KMS-11 (cell line): ENCODE results near the gene SLC2A10.
"Not testable (repeated sequence)": the region's sequence is repeated elsewhere in the genome, so short reads cannot be mapped to it uniquely, and the experiment has no call there.

Experiments used
- H2AFZ ChIP-seq: fragments of 200-600 bp; sonication (generic); 2 replicates; pipeline ENCODE4 v1.6.1; 2016; ENCODE audit warnings: antibody characterized with exemption, mixed run types, low read depth
- H3K27ac ChIP-seq: fragments of 200-600 bp; sonication (generic); 2 replicates; pipeline ENCODE4 v1.6.1; 2016; ENCODE audit warnings: mild to moderate bottlenecking, mixed run types
- H3K27me3 ChIP-seq: fragments of 200-600 bp; sonication (generic); 2 replicates; pipeline ENCODE4 v1.6.1; 2017; ENCODE audit warnings: mild to moderate bottlenecking, low read depth, mixed run types, moderate library complexity; ENCODE audit not compliant: insufficient read depth
- H3K36me3 ChIP-seq: fragments of 200-600 bp; sonication (generic); 2 replicates; pipeline ENCODE4 v1.6.1; 2017; ENCODE audit warnings: mild to moderate bottlenecking, mixed run types; ENCODE audit not compliant: insufficient read depth
- H3K4me1 ChIP-seq: fragments of 200-600 bp; sonication (generic); 2 replicates; pipeline ENCODE4 v1.6.1; 2016; ENCODE audit warnings: mild to moderate bottlenecking, low read depth, mixed run types; ENCODE audit not compliant: poor library complexity, severe bottlenecking
- H3K4me2 ChIP-seq: fragments of 200-600 bp; sonication (generic); 2 replicates; pipeline ENCODE4 v1.7.0; 2016; ENCODE audit warnings: mild to moderate bottlenecking, mixed run types
- H3K4me3 ChIP-seq: fragments of 200-600 bp; sonication (generic); IDR thresholded peaks from 2 replicates; pipeline ENCODE4 v1.6.1; 2017; ENCODE audit warnings: low read depth, low read length, mixed read lengths; ENCODE audit not compliant: insufficient read depth
- H3K79me2 ChIP-seq: fragments of 200-600 bp; sonication (generic); 2 replicates; pipeline ENCODE4 v1.6.1; 2016; ENCODE audit warnings: low read depth, mixed run types; ENCODE audit not compliant: insufficient read depth
- H3K9ac ChIP-seq: fragments of 200-600 bp; sonication (generic); 2 replicates; pipeline ENCODE4 v1.6.1; 2016; ENCODE audit warnings: mild to moderate bottlenecking, mixed run types
- H4K20me1 ChIP-seq: fragments of 200-600 bp; sonication (generic); 2 replicates; pipeline ENCODE4 v1.6.1; 2016; ENCODE audit warnings: mild to moderate bottlenecking, mixed run types; ENCODE audit not compliant: insufficient read depth
- TF ChIP-seq, protein P1 (sequence below): fragments of 200-600 bp; sonication (generic); conservative IDR thresholded peaks from 2 replicates; pipeline ENCODE4 v1.6.1; 2017; ENCODE audit warnings: low read depth, mild to moderate bottlenecking, antibody characterized with exemption, low read length, moderate library complexity, mixed read lengths

Gene SLC2A10

GRCh38 chr20:46674253-46675083, 35.0 kb upstream of the SLC2A10 start:
- no peaks in the 10 kb centered on the region for H3K36me3 ChIP-seq
- no peaks in the 10 kb centered on the region for H3K79me2 ChIP-seq
- no peak overlapping the region for H3K27ac ChIP-seq
- no peaks in the 10 kb centered on the region for H3K27me3 ChIP-seq
- no peaks in the 10 kb centered on the region for H3K4me1 ChIP-seq
- no peaks in the 10 kb centered on the region for H4K20me1 ChIP-seq
- no peak overlapping the region for H3K9ac ChIP-seq
- H3K4me3 ChIP-seq: no peak overlapping the region
- TF ChIP-seq, protein P1, sequence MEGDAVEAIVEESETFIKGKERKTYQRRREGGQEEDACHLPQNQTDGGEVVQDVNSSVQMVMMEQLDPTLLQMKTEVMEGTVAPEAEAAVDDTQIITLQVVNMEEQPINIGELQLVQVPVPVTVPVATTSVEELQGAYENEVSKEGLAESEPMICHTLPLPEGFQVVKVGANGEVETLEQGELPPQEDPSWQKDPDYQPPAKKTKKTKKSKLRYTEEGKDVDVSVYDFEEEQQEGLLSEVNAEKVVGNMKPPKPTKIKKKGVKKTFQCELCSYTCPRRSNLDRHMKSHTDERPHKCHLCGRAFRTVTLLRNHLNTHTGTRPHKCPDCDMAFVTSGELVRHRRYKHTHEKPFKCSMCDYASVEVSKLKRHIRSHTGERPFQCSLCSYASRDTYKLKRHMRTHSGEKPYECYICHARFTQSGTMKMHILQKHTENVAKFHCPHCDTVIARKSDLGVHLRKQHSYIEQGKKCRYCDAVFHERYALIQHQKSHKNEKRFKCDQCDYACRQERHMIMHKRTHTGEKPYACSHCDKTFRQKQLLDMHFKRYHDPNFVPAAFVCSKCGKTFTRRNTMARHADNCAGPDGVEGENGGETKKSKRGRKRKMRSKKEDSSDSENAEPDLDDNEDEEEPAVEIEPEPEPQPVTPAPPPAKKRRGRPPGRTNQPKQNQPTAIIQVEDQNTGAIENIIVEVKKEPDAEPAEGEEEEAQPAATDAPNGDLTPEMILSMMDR: no peak
- H2AFZ ChIP-seq: no peak overlapping the region
- no peak overlapping the region for H3K4me2 ChIP-seq

GRCh38 chr20:46676649-46677316, 32.7 kb upstream of the SLC2A10 start:
- not testable (repeated sequence) for H3K27me3 ChIP-seq, H3K9ac ChIP-seq, H3K79me2 ChIP-seq, H4K20me1 ChIP-seq, H3K36me3 ChIP-seq, H3K4me1 ChIP-seq, H3K27ac ChIP-seq, H3K4me3 ChIP-seq, H3K4me2 ChIP-seq, H2AFZ ChIP-seq

DNA sequence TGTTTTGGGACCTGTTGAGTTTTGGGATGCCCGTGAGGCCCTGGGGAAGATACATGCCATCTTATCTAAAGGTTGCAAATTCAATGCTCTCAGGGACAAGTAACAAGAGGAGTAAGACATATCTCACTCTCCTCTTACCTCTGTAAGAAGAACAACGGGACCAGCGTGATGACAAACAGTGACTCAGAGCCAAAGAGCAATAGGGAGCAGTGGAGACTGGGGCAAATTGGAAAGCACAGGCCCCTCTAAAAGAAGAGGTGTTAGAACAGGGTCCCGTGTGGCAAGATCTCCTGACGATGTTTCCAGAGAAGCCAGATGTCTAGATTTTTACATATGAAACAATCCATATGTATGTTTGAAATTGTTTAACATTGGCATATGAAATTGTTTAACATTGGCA, 31.8 kb upstream of the SLC2A10 start:
- no peaks in the 10 kb centered on the region for H3K4me1 ChIP-seq
- no peak overlapping the region for H3K9ac ChIP-seq
- no peak overlapping the region for H3K27ac ChIP-seq
- no peaks in the 10 kb centered on the region for H3K27me3 ChIP-seq
- H3K36me3 ChIP-seq: no peaks in the 10 kb centered on the region
- TF ChIP-seq, protein P1: no peak
- H3K4me2 ChIP-seq: no peak overlapping the region
- no peaks in the 10 kb centered on the region for H4K20me1 ChIP-seq
- H3K4me3 ChIP-seq: no peak overlapping the region
- H2AFZ ChIP-seq: no peak overlapping the region
- H3K79me2 ChIP-seq: no peaks in the 10 kb centered on the region

- TF ChIP-seq, protein P1: no peak
- Histone ChIP-seq H3K36me3 (no peaks in the 10 kb centered on the region), H2AFZ (no peak overlapping the region), H3K9ac (no peak overlapping the region), H3K4me1 (no peaks in the 10 kb centered on the region), H3K27me3 (no peaks in the 10 kb centered on the region), H3K27ac (no peak overlapping the region), H3K79me2 (no peaks in the 10 kb centered on the region), H3K4me3 (no peak overlapping the region), H3K4me2 (no peak overlapping the region), H4K20me1 (no peaks in the 10 kb centered on the region)
Observed at GRCh38 chr20:46678516-46678915, 30.9 kb upstream of the SLC2A10 start.

DNA sequence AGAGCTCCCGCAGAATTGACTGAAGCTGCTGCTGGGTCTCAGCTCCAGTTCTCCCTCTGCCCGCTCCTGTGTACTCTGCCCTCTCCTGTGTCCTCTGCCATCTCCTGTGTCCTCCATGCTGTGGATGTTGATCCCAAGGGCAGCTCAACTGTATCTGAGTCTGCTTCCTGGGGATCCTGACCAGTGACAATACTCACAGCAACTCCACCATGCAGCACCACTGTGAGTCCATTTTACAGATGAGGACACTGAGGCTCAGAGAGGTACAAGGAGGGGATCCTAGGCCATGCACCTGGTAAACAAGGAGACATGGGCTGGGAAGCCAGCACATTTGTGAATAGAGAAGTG, 28.8 kb upstream of the SLC2A10 start:
- no peak overlapping the region for H3K4me2 ChIP-seq
- peaks cover 9% of the 10 kb centered on the region; the same call in 1 of the 2 replicates for H3K79me2 ChIP-seq
- H3K27me3 ChIP-seq: no peaks in the 10 kb centered on the region
- H3K27ac ChIP-seq: no peak overlapping the region
- H3K4me3 ChIP-seq: no peak overlapping the region
- no peaks in the 10 kb centered on the region for H4K20me1 ChIP-seq
- TF ChIP-seq, protein P1: no peak
- H3K9ac ChIP-seq: no peak overlapping the region
- H3K36me3 ChIP-seq: no peaks in the 10 kb centered on the region; the same call in 1 of the 2 replicates
- no peaks in the 10 kb centered on the region for H3K4me1 ChIP-seq
- H2AFZ ChIP-seq: no peak overlapping the region
